SK-N-MC (cell line): Measurements from ENCODE around the gene ELFN1.

Source experiments
- EZH2 ChIP-seq: fragments of 200-600 bp; sonication (generic); IDR thresholded peaks from one replicate; pipeline ENCODE4 v1.6.1; 2017; ENCODE audit warnings: antibody characterized with exemption
- FOXP2 ChIP-seq: optimal IDR thresholded peaks from 2 replicates; pipeline ENCODE3; 2011; ENCODE audit warnings: mild to moderate bottlenecking, moderate library complexity; ENCODE audit not compliant: insufficient read depth; ENCODE audit errors: extremely low read length, control extremely low read depth
- POLR2AphosphoS5 ChIP-seq: IDR thresholded peaks from 2 replicates; pipeline ENCODE4 v1.6.1; 2012; ENCODE audit warnings: mild to moderate bottlenecking, low read depth, low read length, borderline replicate concordance

DNA sequence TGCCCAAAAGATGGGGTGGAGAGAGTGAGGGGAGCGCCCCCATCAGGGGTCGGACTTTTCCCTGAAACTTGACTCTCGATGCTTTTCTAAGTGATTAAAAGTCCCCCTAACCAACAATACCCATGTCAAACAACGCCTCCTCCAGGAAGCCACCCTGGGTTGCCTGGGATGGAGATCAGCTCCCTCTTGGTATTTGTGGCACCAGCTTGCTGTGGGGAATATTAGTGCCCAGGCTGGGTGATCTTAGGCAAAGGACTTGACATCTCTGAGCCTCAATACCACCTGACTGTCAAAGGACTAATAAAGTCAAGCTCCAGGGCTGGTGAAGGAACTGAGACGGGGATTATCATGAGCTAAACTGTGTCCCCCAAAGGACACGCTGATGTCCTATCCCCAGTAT is 18.2 kb upstream of the ELFN1 start:
- TF ChIP-seq EZH2 = no peak
- TF ChIP-seq POLR2AphosphoS5 = no peak
- no peak for TF ChIP-seq FOXP2
